Measurements from ENCODE around the gene ARHGAP15.

ARHGAP15 gene

GRCh38 chr2:143717536-143718168 is 588.4 kb downstream of the ARHGAP15 start:
- no peak for DNase-seq (ENCODE audit: low read depth in 2 of 2)

- DNase-seq (ENCODE audit: low read depth in 2 of 2): no peak
Observed at GRCh38 chr2:143718745-143719144, 589.5 kb downstream of the ARHGAP15 start.

- no peak for DNase-seq (ENCODE audit: low read depth in 2 of 2)
Observed at GRCh38 chr2:143719406-143719805, 590.2 kb downstream of the ARHGAP15 start.

- no peak for DNase-seq (ENCODE audit: low read depth in 2 of 2)
Observed at GRCh38 chr2:143720095-143720664, 591.0 kb downstream of the ARHGAP15 start.

GRCh38 chr2:143725400-143725799 is 596.2 kb downstream of the ARHGAP15 start:
- DNase-seq (ENCODE audit: low read depth in 2 of 2): no peak

- no peak for DNase-seq (ENCODE audit: low read depth in 2 of 2)
Observed at GRCh38 chr2:143726151-143726845, 597.1 kb downstream of the ARHGAP15 start.

- DNase-seq (ENCODE audit: low read depth in 2 of 2): no peak
Observed at GRCh38 chr2:143728498-143728897, 599.3 kb downstream of the ARHGAP15 start.

- DNase-seq (ENCODE audit: low read depth in 2 of 2): no peak
Observed at GRCh38 chr2:143729296-143729814, 600.1 kb downstream of the ARHGAP15 start.

GRCh38 chr2:143730155-143730952 is 601.1 kb downstream of the ARHGAP15 start:
- no peak for DNase-seq (ENCODE audit: low read depth in 2 of 2)

- DNase-seq (ENCODE audit: low read depth in 2 of 2): no peak
Observed at GRCh38 chr2:143730953-143731260, 601.7 kb downstream of the ARHGAP15 start.

GRCh38 chr2:143732076-143732475 is 602.9 kb downstream of the ARHGAP15 start:
- DNase-seq (ENCODE audit: low read depth in 2 of 2): no peak

GRCh38 chr2:143732871-143733270 is 603.7 kb downstream of the ARHGAP15 start:
- no peak for DNase-seq (ENCODE audit: low read depth in 2 of 2)

GRCh38 chr2:143734507-143734906 is 605.3 kb downstream of the ARHGAP15 start:
- DNase-seq (ENCODE audit: low read depth in 2 of 2): no peak

GRCh38 chr2:143736904-143737303 is 607.7 kb downstream of the ARHGAP15 start:
- no peak for DNase-seq (ENCODE audit: low read depth in 2 of 2)

- no peak for DNase-seq (ENCODE audit: low read depth in 2 of 2)
Observed at GRCh38 chr2:143740431-143740830, 611.2 kb downstream of the ARHGAP15 start.

- DNase-seq (ENCODE audit: low read depth in 2 of 2): no peak
Observed at GRCh38 chr2:143741205-143741604, 612.0 kb downstream of the ARHGAP15 start.

GRCh38 chr2:143742581-143742980 is 613.4 kb downstream of the ARHGAP15 start:
- DNase-seq (ENCODE audit: low read depth in 2 of 2): no peak

GRCh38 chr2:143744114-143744513 is 614.9 kb downstream of the ARHGAP15 start:
- no peak for DNase-seq (ENCODE audit: low read depth in 2 of 2)

GRCh38 chr2:143745060-143745459 is 615.8 kb downstream of the ARHGAP15 start:
- DNase-seq (ENCODE audit: low read depth in 2 of 2): no peak

- no peak for DNase-seq (ENCODE audit: low read depth in 2 of 2)
Observed at GRCh38 chr2:143754742-143755141, 625.5 kb downstream of the ARHGAP15 start.

GRCh38 chr2:143758629-143759330 is 629.6 kb downstream of the ARHGAP15 start:
- no peak for DNase-seq (ENCODE audit: low read depth in 2 of 2)

- DNase-seq (ENCODE audit: low read depth in 2 of 2): no peak
Observed at GRCh38 chr2:143759455-143759854, 630.2 kb downstream of the ARHGAP15 start.
